ENCODE results near the gene HNF1B. TPM values are rescaled to one million over a fixed set of nuclear protein-coding genes. Genes with fewer than 3 reads are reported as not detected.

The HNF1B gene
- total and polyA plus RNA-seq, 4 donors, result 1.6 to 5.7 (median 4.5) TPM

GRCh38 chr17:37677021-37677420 lies 67.8 kb downstream of the HNF1B start:
- Histone ChIP-seq H3K9ac (ENCODE audit: low read depth in 1 of 2, low read length in 2 of 2) (peak overlapping the region in 1 of 2 donors; percentile 5), H3K27me3 (ENCODE audit: control insufficient read depth in 4 of 4, insufficient read depth in 4 of 4, low read length in 3 of 4) (no peaks in the 10 kb centered on the region), H3K27ac (ENCODE audit: low read depth in 1 of 2, low read length in 2 of 2) (peak overlapping the region; percentile 71 to 96), H3K4me3 (ENCODE audit: low read depth in 1 of 3, low read length in 3 of 3) (no peak overlapping the region), H3K36me3 (ENCODE audit: control insufficient read depth in 4 of 4, insufficient read depth in 3 of 4, low read depth in 1 of 4, low read length in 3 of 4) (no peaks in the 10 kb centered on the region), H3K9me3 (ENCODE audit: control insufficient read depth in 4 of 4, low read length in 3 of 4) (no peaks in the 10 kb centered on the region), H3K4me1 (ENCODE audit: control insufficient read depth in 4 of 4, insufficient read depth in 4 of 4, low read length in 3 of 4) (peaks cover 0 to 23% (median 11%) of the 10 kb centered on the region in 4 donors)
- TF ChIP-seq HNF4G (IDR thresholded peaks at IDR 0.05), result no peak
- TF ChIP-seq, protein P1, sequence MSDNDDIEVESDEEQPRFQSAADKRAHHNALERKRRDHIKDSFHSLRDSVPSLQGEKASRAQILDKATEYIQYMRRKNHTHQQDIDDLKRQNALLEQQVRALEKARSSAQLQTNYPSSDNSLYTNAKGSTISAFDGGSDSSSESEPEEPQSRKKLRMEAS (IDR thresholded peaks at IDR 0.05), result no peak
- no peak for TF ChIP-seq YY1 (IDR thresholded peaks at IDR 0.05)
- no peak for TF ChIP-seq FOXA2 (IDR thresholded peaks at IDR 0.05)
- TF ChIP-seq ATF3 (IDR thresholded peaks at IDR 0.05), result no peak
- no peak for TF ChIP-seq SP1 (IDR thresholded peaks at IDR 0.05)
- TF ChIP-seq EGR1 (IDR thresholded peaks at IDR 0.05; ENCODE audit: low read depth in 2 of 2), result no peak
- no peak for TF ChIP-seq FOXA1 (IDR thresholded peaks at IDR 0.05)
- no peak for TF ChIP-seq ZBTB33 (IDR thresholded peaks at IDR 0.05)
- no peak for TF ChIP-seq GABPA (IDR thresholded peaks at IDR 0.05 in 1 of 2, conservative IDR thresholded peaks at IDR 0.05 in 1 of 2)
- TF ChIP-seq, protein P2, sequence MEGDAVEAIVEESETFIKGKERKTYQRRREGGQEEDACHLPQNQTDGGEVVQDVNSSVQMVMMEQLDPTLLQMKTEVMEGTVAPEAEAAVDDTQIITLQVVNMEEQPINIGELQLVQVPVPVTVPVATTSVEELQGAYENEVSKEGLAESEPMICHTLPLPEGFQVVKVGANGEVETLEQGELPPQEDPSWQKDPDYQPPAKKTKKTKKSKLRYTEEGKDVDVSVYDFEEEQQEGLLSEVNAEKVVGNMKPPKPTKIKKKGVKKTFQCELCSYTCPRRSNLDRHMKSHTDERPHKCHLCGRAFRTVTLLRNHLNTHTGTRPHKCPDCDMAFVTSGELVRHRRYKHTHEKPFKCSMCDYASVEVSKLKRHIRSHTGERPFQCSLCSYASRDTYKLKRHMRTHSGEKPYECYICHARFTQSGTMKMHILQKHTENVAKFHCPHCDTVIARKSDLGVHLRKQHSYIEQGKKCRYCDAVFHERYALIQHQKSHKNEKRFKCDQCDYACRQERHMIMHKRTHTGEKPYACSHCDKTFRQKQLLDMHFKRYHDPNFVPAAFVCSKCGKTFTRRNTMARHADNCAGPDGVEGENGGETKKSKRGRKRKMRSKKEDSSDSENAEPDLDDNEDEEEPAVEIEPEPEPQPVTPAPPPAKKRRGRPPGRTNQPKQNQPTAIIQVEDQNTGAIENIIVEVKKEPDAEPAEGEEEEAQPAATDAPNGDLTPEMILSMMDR (IDR thresholded peaks at IDR 0.05; ENCODE audit: low read depth, low read length, missing input control), result no peak
- TF ChIP-seq NR2F2 (IDR thresholded peaks at IDR 0.05), result no peak
- TF ChIP-seq RAD21 (IDR thresholded peaks at IDR 0.05), result no peak
- TF ChIP-seq JUND (IDR thresholded peaks at IDR 0.05), result no peak
- TF ChIP-seq TAF1 (conservative IDR thresholded peaks at IDR 0.05), result no peak
- TF ChIP-seq RXRA (IDR thresholded peaks at IDR 0.05), result no peak
- DNase-seq (ENCODE audit: low spot score), result no peak
- 85% methylated on average over 1 of the region's 1 CpG for WGBS

- TF ChIP-seq FOXA2 (IDR thresholded peaks at IDR 0.05), result peak; percentile 57
- peak; percentile 67 for TF ChIP-seq SP1 (IDR thresholded peaks at IDR 0.05)
- TF ChIP-seq RXRA (IDR thresholded peaks at IDR 0.05), result peak; percentile 49 to 65
- no peak for TF ChIP-seq FOXA1 (IDR thresholded peaks at IDR 0.05)
- TF ChIP-seq, protein P3, sequence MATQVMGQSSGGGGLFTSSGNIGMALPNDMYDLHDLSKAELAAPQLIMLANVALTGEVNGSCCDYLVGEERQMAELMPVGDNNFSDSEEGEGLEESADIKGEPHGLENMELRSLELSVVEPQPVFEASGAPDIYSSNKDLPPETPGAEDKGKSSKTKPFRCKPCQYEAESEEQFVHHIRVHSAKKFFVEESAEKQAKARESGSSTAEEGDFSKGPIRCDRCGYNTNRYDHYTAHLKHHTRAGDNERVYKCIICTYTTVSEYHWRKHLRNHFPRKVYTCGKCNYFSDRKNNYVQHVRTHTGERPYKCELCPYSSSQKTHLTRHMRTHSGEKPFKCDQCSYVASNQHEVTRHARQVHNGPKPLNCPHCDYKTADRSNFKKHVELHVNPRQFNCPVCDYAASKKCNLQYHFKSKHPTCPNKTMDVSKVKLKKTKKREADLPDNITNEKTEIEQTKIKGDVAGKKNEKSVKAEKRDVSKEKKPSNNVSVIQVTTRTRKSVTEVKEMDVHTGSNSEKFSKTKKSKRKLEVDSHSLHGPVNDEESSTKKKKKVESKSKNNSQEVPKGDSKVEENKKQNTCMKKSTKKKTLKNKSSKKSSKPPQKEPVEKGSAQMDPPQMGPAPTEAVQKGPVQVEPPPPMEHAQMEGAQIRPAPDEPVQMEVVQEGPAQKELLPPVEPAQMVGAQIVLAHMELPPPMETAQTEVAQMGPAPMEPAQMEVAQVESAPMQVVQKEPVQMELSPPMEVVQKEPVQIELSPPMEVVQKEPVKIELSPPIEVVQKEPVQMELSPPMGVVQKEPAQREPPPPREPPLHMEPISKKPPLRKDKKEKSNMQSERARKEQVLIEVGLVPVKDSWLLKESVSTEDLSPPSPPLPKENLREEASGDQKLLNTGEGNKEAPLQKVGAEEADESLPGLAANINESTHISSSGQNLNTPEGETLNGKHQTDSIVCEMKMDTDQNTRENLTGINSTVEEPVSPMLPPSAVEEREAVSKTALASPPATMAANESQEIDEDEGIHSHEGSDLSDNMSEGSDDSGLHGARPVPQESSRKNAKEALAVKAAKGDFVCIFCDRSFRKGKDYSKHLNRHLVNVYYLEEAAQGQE (IDR thresholded peaks at IDR 0.05), result peak; percentile 37
- TF ChIP-seq RAD21 (IDR thresholded peaks at IDR 0.05), result no peak
- TF ChIP-seq JUND (IDR thresholded peaks at IDR 0.05), result peak in 1 of 2 donors; percentile 38
- peak; percentile 15 for TF ChIP-seq ATF3 (IDR thresholded peaks at IDR 0.05)
- TF ChIP-seq GABPA (IDR thresholded peaks at IDR 0.05 in 1 of 2, conservative IDR thresholded peaks at IDR 0.05 in 1 of 2), result peak in 1 of 2 donors; percentile 3
- TF ChIP-seq HNF4A (conservative IDR thresholded peaks at IDR 0.05), result peak; percentile 69 to 71
- TF ChIP-seq, protein P1 (IDR thresholded peaks at IDR 0.05), result peak; percentile 25
- Histone ChIP-seq H3K4me1 (ENCODE audit: control insufficient read depth in 4 of 4, insufficient read depth in 4 of 4, low read length in 3 of 4) (peaks cover 0 to 23% (median 11%) of the 10 kb centered on the region in 4 donors), H3K9me3 (ENCODE audit: control insufficient read depth in 4 of 4, low read length in 3 of 4) (no peaks in the 10 kb centered on the region), H3K4me3 (ENCODE audit: low read depth in 1 of 3, low read length in 3 of 3) (no peak overlapping the region), H3K36me3 (ENCODE audit: control insufficient read depth in 4 of 4, insufficient read depth in 3 of 4, low read depth in 1 of 4, low read length in 3 of 4) (no peaks in the 10 kb centered on the region), H3K9ac (ENCODE audit: low read depth in 1 of 2, low read length in 2 of 2) (peak overlapping the region; percentile 5 to 63), H3K27me3 (ENCODE audit: control insufficient read depth in 4 of 4, insufficient read depth in 4 of 4, low read length in 3 of 4) (no peaks in the 10 kb centered on the region), H3K27ac (ENCODE audit: low read depth in 1 of 2, low read length in 2 of 2) (peak overlapping the region; percentile 71 to 96)
- DNase-seq (ENCODE audit: low spot score), result no peak
- WGBS, result 14% methylated on average over 7 of the region's 7 CpGs
Observed at GRCh38 chr17:37676115-37676925, 68.5 kb downstream of the HNF1B start.
